ENCODE results near the gene MAPKAP1.
A peak's percentile ranks its signal among the peaks of the same experiment; 100 is the strongest.

The MAPKAP1 gene

GRCh38 chr9:125529589-125530515, 177.2 kb downstream of the MAPKAP1 start:
- peak; percentile 54 for DNase-seq
- in situ Hi-C loops (cut with MboI; ENCODE audit: low pct_unique_long_range_greater_than_20kb, low sequenced_read_pairs), result no loop called here

GRCh38 chr9:125529107-125529506, 177.9 kb downstream of the MAPKAP1 start:
- in situ Hi-C loops (cut with MboI; ENCODE audit: low pct_unique_long_range_greater_than_20kb, low sequenced_read_pairs), result no loop called here
- DNase-seq, result no peak

DNA sequence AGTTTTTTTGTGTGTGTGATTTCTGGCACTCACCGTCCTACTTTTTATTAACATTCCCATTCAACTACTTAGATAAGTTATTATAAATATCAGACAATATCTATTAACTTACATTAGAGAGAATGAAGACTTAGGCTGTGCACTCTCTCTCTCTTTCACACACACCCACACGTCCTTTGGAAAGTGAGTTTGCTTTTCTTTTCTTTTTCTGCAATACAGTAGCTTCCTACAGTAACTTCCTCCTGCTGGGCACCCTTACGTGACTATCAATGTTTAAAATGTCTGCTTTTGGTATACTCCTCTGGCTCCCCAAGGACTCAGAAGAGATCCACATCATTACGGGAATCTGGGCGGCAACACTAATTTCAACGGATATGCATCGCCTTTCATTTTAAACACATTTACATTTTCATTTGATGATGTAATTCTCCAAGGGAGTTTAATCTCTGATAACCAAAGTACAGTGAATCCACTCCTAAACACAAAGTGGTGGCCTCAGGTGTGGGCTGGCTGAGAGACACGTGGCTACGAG, 179.5 kb downstream of the MAPKAP1 start:
- no peak for DNase-seq
- in situ Hi-C loops (cut with MboI; ENCODE audit: low pct_unique_long_range_greater_than_20kb, low sequenced_read_pairs), result no loop called here

DNA sequence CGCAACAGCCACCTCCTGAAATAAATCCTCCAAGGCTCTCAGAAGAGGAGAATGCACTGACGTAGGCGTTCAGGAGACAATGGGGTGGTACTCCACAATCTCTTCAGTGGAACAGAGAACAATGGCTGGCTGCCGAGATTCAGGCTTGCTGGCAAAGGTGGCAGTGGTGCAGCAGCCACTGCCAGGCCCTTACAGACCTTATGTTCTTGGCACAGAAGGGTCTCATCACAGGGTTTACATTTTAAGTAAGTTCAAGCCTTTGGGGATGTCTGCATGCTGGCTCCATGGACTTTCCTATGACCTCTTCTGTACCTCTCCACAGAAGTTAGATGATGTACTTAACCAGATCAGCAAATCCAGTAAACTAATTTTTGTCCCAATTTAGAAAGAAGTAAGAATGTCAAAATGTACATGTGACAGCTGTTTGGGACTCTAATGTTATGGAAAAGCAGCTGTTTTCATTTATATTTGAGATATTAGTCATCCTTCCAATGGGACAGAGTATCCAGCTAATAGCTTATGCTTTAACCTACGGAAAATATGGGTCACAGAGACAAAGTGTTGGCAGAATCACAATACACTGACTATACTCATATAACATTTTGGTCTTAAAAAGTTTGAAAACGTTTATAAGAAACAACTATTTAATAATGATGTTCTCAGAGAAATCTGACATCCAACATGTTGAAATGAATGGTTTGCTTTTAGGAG, 180.9 kb downstream of the MAPKAP1 start:
- no peak for DNase-seq
- in situ Hi-C loops (cut with MboI; ENCODE audit: low pct_unique_long_range_greater_than_20kb, low sequenced_read_pairs), result no loop called here

GRCh38 chr9:125524583-125525355, 182.2 kb downstream of the MAPKAP1 start:
- no peak for DNase-seq
- in situ Hi-C loops (cut with MboI; ENCODE audit: low pct_unique_long_range_greater_than_20kb, low sequenced_read_pairs), result no loop called here

- no peak for DNase-seq
- in situ Hi-C loops (cut with MboI; ENCODE audit: low pct_unique_long_range_greater_than_20kb, low sequenced_read_pairs), result no loop called here
Observed at GRCh38 chr9:125523681-125524080, 183.3 kb downstream of the MAPKAP1 start.

- DNase-seq, result no peak
Observed at GRCh38 chr9:125522328-125522725, 184.7 kb downstream of the MAPKAP1 start.

GRCh38 chr9:125521462-125522327, 185.3 kb downstream of the MAPKAP1 start:
- peak; percentile 30 for DNase-seq
- in situ Hi-C loops (cut with MboI; ENCODE audit: low pct_unique_long_range_greater_than_20kb, low sequenced_read_pairs), result no loop called here

More at GRCh38 chr9:125522328-125522725, 184.7 kb downstream of the MAPKAP1 start:
- in situ Hi-C loops (cut with MboI; ENCODE audit: low pct_unique_long_range_greater_than_20kb, low sequenced_read_pairs), result no loop called here

DNA sequence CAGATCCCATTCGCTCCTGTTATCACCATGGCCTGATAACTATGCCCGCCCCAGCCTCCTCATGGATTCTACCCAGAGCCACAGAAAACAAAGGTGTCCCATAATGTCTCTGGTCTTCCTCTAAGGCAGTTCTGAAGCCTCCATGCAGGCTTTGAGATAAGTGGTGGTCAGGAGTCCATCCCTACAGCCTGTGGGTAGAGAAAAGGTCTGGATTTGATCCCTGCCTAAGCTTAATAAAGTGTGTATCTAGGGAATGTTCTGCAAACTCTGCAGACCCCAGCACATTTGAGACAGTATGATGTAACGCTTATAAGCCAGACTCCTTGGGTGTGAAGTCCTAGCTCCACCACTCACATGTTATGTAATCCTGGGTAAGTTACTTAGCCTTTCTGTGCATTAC, 187.3 kb downstream of the MAPKAP1 start:
- in situ Hi-C loops (cut with MboI; ENCODE audit: low pct_unique_long_range_greater_than_20kb, low sequenced_read_pairs), result no loop called here
- DNase-seq, result no peak

DNA sequence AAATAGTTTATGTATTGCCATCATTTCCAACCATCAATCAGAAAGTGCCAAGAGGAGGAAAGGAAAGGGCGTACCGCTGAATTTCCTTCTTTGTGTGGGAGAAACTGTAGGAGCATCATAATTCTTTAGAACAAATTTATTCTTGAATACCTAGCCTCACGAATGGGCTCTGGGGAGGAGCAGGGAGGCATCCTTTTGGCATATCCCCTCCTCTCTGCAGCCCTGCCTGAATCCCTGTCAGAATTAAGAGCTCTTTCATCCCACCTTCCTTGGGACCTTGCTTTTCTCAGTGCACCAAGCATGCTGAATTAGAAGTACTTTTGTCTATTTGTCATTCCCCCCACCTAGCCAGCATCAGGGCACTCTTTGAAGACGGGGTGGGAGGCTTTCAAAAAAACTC, 189.4 kb downstream of the MAPKAP1 start:
- in situ Hi-C loops (cut with MboI; ENCODE audit: low pct_unique_long_range_greater_than_20kb, low sequenced_read_pairs), result no loop called here
- DNase-seq, result no peak

GRCh38 chr9:125515983-125516940, 190.7 kb downstream of the MAPKAP1 start:
- in situ Hi-C loops (cut with MboI; ENCODE audit: low pct_unique_long_range_greater_than_20kb, low sequenced_read_pairs), result no loop called here
- no peak for DNase-seq

DNA sequence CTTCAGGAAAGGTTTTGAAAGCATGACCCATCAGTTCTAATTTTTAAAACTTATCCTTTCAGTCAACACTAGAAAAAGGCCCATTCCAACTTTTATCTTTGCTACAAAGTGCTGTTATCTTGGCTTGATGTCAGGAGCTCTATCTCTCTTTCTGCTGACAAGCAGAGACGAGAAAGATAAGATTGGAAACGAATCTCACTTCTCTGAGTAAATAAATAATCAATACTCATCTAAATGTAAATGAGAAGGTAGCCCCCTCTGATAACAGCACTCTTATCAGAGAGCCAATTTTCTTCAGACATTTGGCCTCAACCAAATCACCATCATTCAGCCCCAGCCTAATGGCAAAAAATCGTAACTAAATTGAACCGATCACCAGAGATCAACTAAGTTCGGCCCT, 191.7 kb downstream of the MAPKAP1 start:
- no peak for DNase-seq
- in situ Hi-C loops (cut with MboI; ENCODE audit: low pct_unique_long_range_greater_than_20kb, low sequenced_read_pairs), result no loop called here

DNA sequence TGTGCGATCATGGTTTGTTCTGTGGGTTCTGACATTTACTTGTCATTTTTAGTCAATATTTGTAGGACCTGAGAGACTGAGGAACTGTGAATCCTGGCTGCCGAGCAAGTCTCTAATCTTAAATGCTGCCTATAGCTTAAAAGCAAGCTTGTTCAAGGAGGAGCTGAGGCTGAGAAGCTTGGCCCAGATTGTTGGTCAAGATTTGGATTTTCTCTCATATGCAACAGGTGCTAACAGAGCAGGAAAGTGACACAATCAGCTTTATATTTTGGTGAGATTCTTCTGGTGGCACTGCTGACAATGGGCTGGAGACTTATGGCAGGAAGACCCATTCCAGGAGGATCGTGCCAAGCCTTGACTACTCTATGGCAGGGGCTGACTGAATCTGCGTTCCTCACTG, 192.5 kb downstream of the MAPKAP1 start:
- in situ Hi-C loops (cut with MboI; ENCODE audit: low pct_unique_long_range_greater_than_20kb, low sequenced_read_pairs), result no loop called here
- no peak for DNase-seq

DNA sequence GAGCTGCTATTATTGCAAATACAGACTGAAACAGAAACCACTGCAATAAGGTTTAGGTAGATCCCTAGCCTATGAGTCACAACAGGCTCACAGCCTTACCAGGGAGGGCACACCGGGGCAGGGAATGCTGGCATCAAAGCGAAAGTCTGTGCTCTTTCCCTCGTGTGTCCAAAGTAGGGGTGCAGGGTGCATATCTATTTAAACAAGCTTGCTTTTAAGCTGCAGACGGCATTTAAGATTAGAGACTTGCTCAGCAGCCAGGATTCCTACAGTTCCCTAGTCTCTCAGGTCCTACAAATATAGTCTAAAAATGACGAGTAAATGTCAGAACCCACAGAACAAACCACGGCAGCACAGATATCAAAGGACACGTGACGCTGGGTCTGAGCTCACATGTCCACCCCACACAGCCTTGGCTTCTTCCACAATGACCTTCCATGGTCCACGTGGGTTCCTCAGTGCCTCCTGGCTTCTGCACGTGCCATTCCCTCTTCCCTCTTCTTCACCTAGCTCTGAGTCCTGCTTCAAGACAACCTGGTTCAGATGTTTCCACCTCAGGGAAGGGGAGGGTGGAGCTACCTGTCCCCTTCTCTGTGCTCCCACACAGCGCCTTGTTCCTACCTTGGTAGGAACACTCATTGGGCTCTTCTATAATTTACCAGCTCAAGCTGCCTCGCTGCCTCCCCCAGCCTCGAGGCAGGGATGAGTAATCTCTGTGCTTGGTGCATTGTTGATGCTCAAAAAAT, 193.2 kb downstream of the MAPKAP1 start:
- no peak for DNase-seq
- in situ Hi-C loops (cut with MboI; ENCODE audit: low pct_unique_long_range_greater_than_20kb, low sequenced_read_pairs), result no loop called here

DNA sequence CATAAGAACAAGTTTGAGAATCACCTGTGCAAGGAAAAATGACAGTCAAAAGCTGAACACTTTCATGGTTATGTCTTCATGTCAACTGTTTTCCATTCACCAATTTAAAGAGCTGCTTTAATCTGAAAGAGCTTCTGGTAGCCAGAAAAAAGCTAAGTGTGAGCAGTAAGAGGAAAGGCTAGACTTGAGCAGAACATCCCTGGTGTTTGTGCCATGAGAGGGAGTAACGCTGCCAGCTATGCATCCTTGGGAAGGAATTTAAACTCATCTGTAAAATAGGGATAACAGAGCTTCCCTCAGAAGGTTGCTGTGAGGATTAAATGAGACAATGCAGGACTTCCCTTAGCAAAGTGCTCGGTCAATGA, 193.7 kb downstream of the MAPKAP1 start:
- no peak for DNase-seq
- in situ Hi-C loops (cut with MboI; ENCODE audit: low pct_unique_long_range_greater_than_20kb, low sequenced_read_pairs), result no loop called here

- DNase-seq, result no peak
- in situ Hi-C loops (cut with MboI; ENCODE audit: low pct_unique_long_range_greater_than_20kb, low sequenced_read_pairs), result no loop called here
Observed at GRCh38 chr9:125511789-125512660, 195.0 kb downstream of the MAPKAP1 start.
